ENCODE results near the gene ERCC6L2. TPM values are rescaled to one million over a fixed set of nuclear protein-coding genes. Genes with fewer than 3 reads are reported as not detected.

The ERCC6L2 gene
- total RNA-seq, 1 donor from 2014 or later: 77.6 TPM

- peaks cover 2% of the 10 kb centered on the region for H3K27me3 Mint-ChIP-seq (ENCODE audit: insufficient read depth, low read depth)
- H3K4me1 Mint-ChIP-seq: peaks cover 12% of the 10 kb centered on the region
- no peaks in the 10 kb centered on the region for H3K9me3 ChIP-seq (ENCODE audit: low read depth)
- H3K4me3 Mint-ChIP-seq: no peak overlapping the region
- no peaks in the 10 kb centered on the region for H3K27me3 ChIP-seq
- H3K4me3 ChIP-seq: no peak overlapping the region
- H3K9ac ChIP-seq: no peak overlapping the region
- peak overlapping the region; percentile 74 for H2AFZ ChIP-seq (replicated peaks)
- H4K20me1 ChIP-seq (ENCODE audit: low read depth): peaks cover 1% of the 10 kb centered on the region
- no peak for TF ChIP-seq EZH2phosphoT487 (IDR thresholded peaks at IDR 0.05)
- H3K79me2 ChIP-seq (ENCODE audit: low read depth): peaks cover 31% of the 10 kb centered on the region
- H3K9me3 Mint-ChIP-seq: peaks cover 7% of the 10 kb centered on the region
- H3F3A ChIP-seq (ENCODE audit: low read depth): peaks cover 17% of the 10 kb centered on the region
- H3K27ac ChIP-seq: no peak overlapping the region
- peak; percentile 15 for DNase-seq (ENCODE audit: low spot score)
- no peak overlapping the region for H3K4me2 ChIP-seq
- peaks cover 10% of the 10 kb centered on the region for H3K4me1 ChIP-seq
- peak overlapping the region; percentile 98 for H3K27ac Mint-ChIP-seq
- H3K36me3 ChIP-seq: no peaks in the 10 kb centered on the region
- peaks cover 36% of the 10 kb centered on the region for H3K36me3 Mint-ChIP-seq
These were observed 1.0 kb upstream of the ERCC6L2 start for GRCh38 chr9:95874303-95874988.

- H3K9me3 Mint-ChIP-seq: peaks cover 4% of the 10 kb centered on the region
- Histone ChIP-seq H3K27ac (peak overlapping the region; percentile 79), H3K79me2 (ENCODE audit: low read depth) (peaks cover 36% of the 10 kb centered on the region), H3K27me3 (no peaks in the 10 kb centered on the region), H3K4me2 (no peak overlapping the region), H3K9me3 (ENCODE audit: low read depth) (no peaks in the 10 kb centered on the region), H3F3A (ENCODE audit: low read depth) (peaks cover 17% of the 10 kb centered on the region), H2AFZ (replicated peaks) (peak overlapping the region; percentile 74), H3K4me3 (no peak overlapping the region), H3K9ac (no peak overlapping the region), H4K20me1 (ENCODE audit: low read depth) (peaks cover 6% of the 10 kb centered on the region), H3K4me1 (peaks cover 10% of the 10 kb centered on the region), H3K36me3 (no peaks in the 10 kb centered on the region)
- H3K27ac Mint-ChIP-seq: peak overlapping the region; percentile 98
- no peak for TF ChIP-seq EZH2 (IDR thresholded peaks at IDR 0.05)
- no peak for TF ChIP-seq EZH2phosphoT487 (IDR thresholded peaks at IDR 0.05)
- TF ChIP-seq CTCF (IDR thresholded peaks at IDR 0.05): no peak
- peaks cover 33% of the 10 kb centered on the region for H3K36me3 Mint-ChIP-seq
- H3K4me1 Mint-ChIP-seq: peaks cover 12% of the 10 kb centered on the region
- no peak overlapping the region for H3K4me3 Mint-ChIP-seq
- H3K27me3 Mint-ChIP-seq (ENCODE audit: insufficient read depth, low read depth): peaks cover 2% of the 10 kb centered on the region
- peak; percentile 52 for DNase-seq (ENCODE audit: low spot score)
These were observed 544 bp upstream of the ERCC6L2 start for GRCh38 chr9:95874989-95875304.

GRCh38 chr9:95876138-95876444, 600 bp downstream of the ERCC6L2 start:
- H3K9me3 ChIP-seq (ENCODE audit: low read depth): no peaks in the 10 kb centered on the region
- Mint-ChIP-seq H3K27me3 (ENCODE audit: insufficient read depth, low read depth) (peaks cover 2% of the 10 kb centered on the region), H3K4me3 (no peak overlapping the region), H3K27ac (no peak overlapping the region), H3K36me3 (peaks cover 25% of the 10 kb centered on the region), H3K4me1 (peaks cover 14% of the 10 kb centered on the region), H3K9me3 (no peaks in the 10 kb centered on the region)
- H3K4me2 ChIP-seq: no peak overlapping the region
- peak overlapping the region; percentile 95 for H2AFZ ChIP-seq (replicated peaks)
- peak overlapping the region; percentile 99 for H3K27ac ChIP-seq
- DNase-seq (ENCODE audit: low spot score): no peak
- H3K36me3 ChIP-seq: no peaks in the 10 kb centered on the region
- H4K20me1 ChIP-seq (ENCODE audit: low read depth): peaks cover 8% of the 10 kb centered on the region
- no peak overlapping the region for H3K4me3 ChIP-seq
- TF ChIP-seq EZH2phosphoT487 (IDR thresholded peaks at IDR 0.05) (no peak), CTCF (IDR thresholded peaks at IDR 0.05) (no peak), EZH2 (IDR thresholded peaks at IDR 0.05) (no peak)
- H3K79me2 ChIP-seq (ENCODE audit: low read depth): peaks cover 48% of the 10 kb centered on the region
- H3F3A ChIP-seq (ENCODE audit: low read depth): peaks cover 7% of the 10 kb centered on the region
- H3K4me1 ChIP-seq: peaks cover 10% of the 10 kb centered on the region
- no peaks in the 10 kb centered on the region for H3K27me3 ChIP-seq
- no peak overlapping the region for H3K9ac ChIP-seq

- no peaks in the 10 kb centered on the region for H3K9me3 ChIP-seq (ENCODE audit: low read depth)
- no peak overlapping the region for H3K4me3 ChIP-seq
- no peak overlapping the region for H3K4me2 ChIP-seq
- H3K9me3 Mint-ChIP-seq: no peaks in the 10 kb centered on the region
- no peaks in the 10 kb centered on the region for H3K27me3 ChIP-seq
- no peaks in the 10 kb centered on the region for H3K36me3 ChIP-seq
- no peak overlapping the region for H3K4me3 Mint-ChIP-seq
- peaks cover 21% of the 10 kb centered on the region for H3K36me3 Mint-ChIP-seq
- no peak for DNase-seq (ENCODE audit: low spot score)
- H3K27me3 Mint-ChIP-seq (ENCODE audit: insufficient read depth, low read depth): peaks cover 2% of the 10 kb centered on the region
- H4K20me1 ChIP-seq (ENCODE audit: low read depth): peaks cover 8% of the 10 kb centered on the region
- H3K4me1 Mint-ChIP-seq: peaks cover 14% of the 10 kb centered on the region
- H3K79me2 ChIP-seq (ENCODE audit: low read depth): peaks cover 53% of the 10 kb centered on the region
- no peak overlapping the region for H3K27ac Mint-ChIP-seq
- H3K27ac ChIP-seq: peak overlapping the region; percentile 99
- no peak overlapping the region for H3K9ac ChIP-seq
- H3K4me1 ChIP-seq: peaks cover 10% of the 10 kb centered on the region
- H3F3A ChIP-seq (ENCODE audit: low read depth): peaks cover 7% of the 10 kb centered on the region
- TF ChIP-seq EZH2 (IDR thresholded peaks at IDR 0.05) (no peak), EZH2phosphoT487 (IDR thresholded peaks at IDR 0.05) (no peak), CTCF (IDR thresholded peaks at IDR 0.05) (no peak)
- no peak overlapping the region for H2AFZ ChIP-seq (replicated peaks)
These were observed 1.1 kb downstream of the ERCC6L2 start for GRCh38 chr9:95876595-95876994.

All from neural progenitor cell (in vitro differentiated cells).